Measurements from ENCODE around the gene PRKACG.

DNA sequence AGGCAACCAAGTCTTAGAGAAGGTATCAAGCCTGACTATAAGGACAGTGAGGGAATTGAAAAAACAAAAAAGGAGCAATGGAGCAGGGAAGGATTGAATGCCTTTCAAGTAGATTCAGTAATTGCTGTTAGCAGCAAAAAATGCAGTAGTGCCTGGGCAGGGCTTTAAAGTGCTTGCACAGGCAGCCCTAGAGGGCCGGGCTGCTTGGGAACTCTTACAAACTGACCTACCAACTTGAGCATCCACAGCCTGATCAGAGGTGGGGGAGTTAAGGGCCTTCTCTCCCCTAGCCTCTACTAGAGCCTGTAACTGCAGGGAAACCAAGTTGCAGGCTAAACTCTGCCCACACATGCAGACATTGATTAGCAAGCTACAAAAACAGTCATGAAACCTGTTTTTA lies 41.1 kb upstream of the PRKACG start:
- TF ChIP-seq, protein P1, sequence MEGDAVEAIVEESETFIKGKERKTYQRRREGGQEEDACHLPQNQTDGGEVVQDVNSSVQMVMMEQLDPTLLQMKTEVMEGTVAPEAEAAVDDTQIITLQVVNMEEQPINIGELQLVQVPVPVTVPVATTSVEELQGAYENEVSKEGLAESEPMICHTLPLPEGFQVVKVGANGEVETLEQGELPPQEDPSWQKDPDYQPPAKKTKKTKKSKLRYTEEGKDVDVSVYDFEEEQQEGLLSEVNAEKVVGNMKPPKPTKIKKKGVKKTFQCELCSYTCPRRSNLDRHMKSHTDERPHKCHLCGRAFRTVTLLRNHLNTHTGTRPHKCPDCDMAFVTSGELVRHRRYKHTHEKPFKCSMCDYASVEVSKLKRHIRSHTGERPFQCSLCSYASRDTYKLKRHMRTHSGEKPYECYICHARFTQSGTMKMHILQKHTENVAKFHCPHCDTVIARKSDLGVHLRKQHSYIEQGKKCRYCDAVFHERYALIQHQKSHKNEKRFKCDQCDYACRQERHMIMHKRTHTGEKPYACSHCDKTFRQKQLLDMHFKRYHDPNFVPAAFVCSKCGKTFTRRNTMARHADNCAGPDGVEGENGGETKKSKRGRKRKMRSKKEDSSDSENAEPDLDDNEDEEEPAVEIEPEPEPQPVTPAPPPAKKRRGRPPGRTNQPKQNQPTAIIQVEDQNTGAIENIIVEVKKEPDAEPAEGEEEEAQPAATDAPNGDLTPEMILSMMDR (IDR thresholded peaks at IDR 0.05; ENCODE audit: poor library complexity, severe bottlenecking), result no peak
- TF ChIP-seq, protein P2, sequence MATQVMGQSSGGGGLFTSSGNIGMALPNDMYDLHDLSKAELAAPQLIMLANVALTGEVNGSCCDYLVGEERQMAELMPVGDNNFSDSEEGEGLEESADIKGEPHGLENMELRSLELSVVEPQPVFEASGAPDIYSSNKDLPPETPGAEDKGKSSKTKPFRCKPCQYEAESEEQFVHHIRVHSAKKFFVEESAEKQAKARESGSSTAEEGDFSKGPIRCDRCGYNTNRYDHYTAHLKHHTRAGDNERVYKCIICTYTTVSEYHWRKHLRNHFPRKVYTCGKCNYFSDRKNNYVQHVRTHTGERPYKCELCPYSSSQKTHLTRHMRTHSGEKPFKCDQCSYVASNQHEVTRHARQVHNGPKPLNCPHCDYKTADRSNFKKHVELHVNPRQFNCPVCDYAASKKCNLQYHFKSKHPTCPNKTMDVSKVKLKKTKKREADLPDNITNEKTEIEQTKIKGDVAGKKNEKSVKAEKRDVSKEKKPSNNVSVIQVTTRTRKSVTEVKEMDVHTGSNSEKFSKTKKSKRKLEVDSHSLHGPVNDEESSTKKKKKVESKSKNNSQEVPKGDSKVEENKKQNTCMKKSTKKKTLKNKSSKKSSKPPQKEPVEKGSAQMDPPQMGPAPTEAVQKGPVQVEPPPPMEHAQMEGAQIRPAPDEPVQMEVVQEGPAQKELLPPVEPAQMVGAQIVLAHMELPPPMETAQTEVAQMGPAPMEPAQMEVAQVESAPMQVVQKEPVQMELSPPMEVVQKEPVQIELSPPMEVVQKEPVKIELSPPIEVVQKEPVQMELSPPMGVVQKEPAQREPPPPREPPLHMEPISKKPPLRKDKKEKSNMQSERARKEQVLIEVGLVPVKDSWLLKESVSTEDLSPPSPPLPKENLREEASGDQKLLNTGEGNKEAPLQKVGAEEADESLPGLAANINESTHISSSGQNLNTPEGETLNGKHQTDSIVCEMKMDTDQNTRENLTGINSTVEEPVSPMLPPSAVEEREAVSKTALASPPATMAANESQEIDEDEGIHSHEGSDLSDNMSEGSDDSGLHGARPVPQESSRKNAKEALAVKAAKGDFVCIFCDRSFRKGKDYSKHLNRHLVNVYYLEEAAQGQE (IDR thresholded peaks at IDR 0.05; ENCODE audit: borderline replicate concordance), result no peak
- TF ChIP-seq EZH2 (IDR thresholded peaks at IDR 0.05; ENCODE audit: borderline replicate concordance, insufficient read depth, low read length, poor library complexity, severe bottlenecking) (no peak), TAF1 (IDR thresholded peaks at IDR 0.05; ENCODE audit: low read depth) (no peak), POLR2AphosphoS5 (IDR thresholded peaks at IDR 0.05) (no peak), RAD21 (conservative IDR thresholded peaks at IDR 0.05) (no peak), MXI1 (conservative IDR thresholded peaks at IDR 0.05; ENCODE audit: poor library complexity, severe bottlenecking) (no peak), EP300 (conservative IDR thresholded peaks at IDR 0.05; ENCODE audit: poor library complexity, severe bottlenecking) (no peak), SMC3 (conservative IDR thresholded peaks at IDR 0.05; ENCODE audit: poor library complexity) (no peak)

All from neural cell (in vitro differentiated cells).